DND-41 (cell line): ENCODE measurements around the gene CYP26C1.

ENCODE experiments used
- ATAC-seq: fragments of 200-7000 bp; cut with Tn5 transposase; 3 replicates; pipeline ENCODE4 v1.9.1; 2021; ENCODE audit warnings: low read depth; ENCODE audit not compliant: insufficient read depth
- DNase-seq: peaks from one replicate; pipeline ENCODE4 v3.0.0-alpha.2; 2020
- H2AFZ ChIP-seq: 2 replicates; pipeline ENCODE4 v1.6.0; 2012; ENCODE audit warnings: low read depth, low read length
- H3K27ac ChIP-seq: 2 replicates; pipeline ENCODE4 v1.5.1; 2012; ENCODE audit warnings: low read length, inconsistent platforms
- H3K27me3 ChIP-seq: fragments of 200-600 bp; sonication (generic); 2 replicates; pipeline ENCODE4 v1.6.0; 2012; ENCODE audit warnings: low read length, mild to moderate bottlenecking, inconsistent platforms; ENCODE audit not compliant: insufficient read depth, poor library complexity
- H3K36me3 ChIP-seq: 2 replicates; pipeline ENCODE4 v1.5.1; 2012; ENCODE audit warnings: low read length, inconsistent platforms; ENCODE audit not compliant: insufficient read depth
- H3K4me1 ChIP-seq: 2 replicates; pipeline ENCODE4 v1.5.1; 2012; ENCODE audit warnings: mild to moderate bottlenecking, low read length; ENCODE audit not compliant: insufficient read depth
- H3K4me2 ChIP-seq: 2 replicates; pipeline ENCODE4 v1.6.0; 2012; ENCODE audit warnings: mild to moderate bottlenecking, moderate library complexity, low read length, inconsistent platforms; ENCODE audit not compliant: insufficient read depth
- H3K4me3 ChIP-seq, 2 experiments: fragments of 200-600 bp in 1 of 2; shearing (Covaris generic) in 1 of 2; 2 replicates each; pipeline ENCODE4 v1.5.1; 2012 to 2016; ENCODE audit warnings: inconsistent platforms in 2 of 2, low read length in 2 of 2, mild to moderate bottlenecking in 2 of 2, low read depth in 1 of 2, moderate library complexity in 1 of 2
- H3K79me2 ChIP-seq: 2 replicates; pipeline ENCODE4 v1.6.0; 2012; ENCODE audit warnings: low read length, inconsistent platforms; ENCODE audit not compliant: insufficient read depth
- H3K9ac ChIP-seq: 2 replicates; pipeline ENCODE4 v1.6.0; 2012; ENCODE audit warnings: low read depth, mild to moderate bottlenecking, inconsistent platforms, low read length, moderate library complexity
- H3K9me3 ChIP-seq: 2 replicates; pipeline ENCODE4 v1.5.1; 2012; ENCODE audit warnings: low read length, moderate library complexity, mild to moderate bottlenecking, inconsistent platforms; ENCODE audit not compliant: insufficient read depth, severe bottlenecking
- H4K20me1 ChIP-seq: 2 replicates; pipeline ENCODE4 v1.6.0; 2012; ENCODE audit warnings: low read length; ENCODE audit not compliant: insufficient read depth
- CTCF ChIP-seq: IDR thresholded peaks from 2 replicates; pipeline ENCODE4 v1.5.1; 2012; ENCODE audit warnings: borderline replicate concordance, low read length, moderate library complexity, mild to moderate bottlenecking; ENCODE audit not compliant: poor library complexity, severe bottlenecking; ENCODE audit errors: extremely low read depth
- EZH2 ChIP-seq: IDR thresholded peaks from 3 replicates; pipeline ENCODE4 v1.6.1; 2012; ENCODE audit warnings: borderline replicate concordance, low read depth, mild to moderate bottlenecking, moderate library complexity, low read length, inconsistent platforms; ENCODE audit not compliant: severe bottlenecking

Gene CYP26C1

GRCh38 chr10:93026072-93026471 lies 34.5 kb upstream of the CYP26C1 start:
- no peaks in the 10 kb centered on the region for H4K20me1 ChIP-seq
- ATAC-seq: no peak
- TF ChIP-seq CTCF (no peak), EZH2 (no peak)
- H3K4me3 ChIP-seq: no peak overlapping the region
- H3K4me2 ChIP-seq: no peak overlapping the region
- H3K79me2 ChIP-seq: no peaks in the 10 kb centered on the region
- no peaks in the 10 kb centered on the region for H3K27me3 ChIP-seq
- H3K9ac ChIP-seq: no peak overlapping the region
- H3K36me3 ChIP-seq: peaks cover 8% of the 10 kb centered on the region; the same call in 1 of the 2 replicates
- H3K4me1 ChIP-seq: no peaks in the 10 kb centered on the region
- H3K27ac ChIP-seq: no peak overlapping the region
- DNase-seq: no peak
- H3K9me3 ChIP-seq: peaks cover 3% of the 10 kb centered on the region
- H2AFZ ChIP-seq: no peak overlapping the region

GRCh38 chr10:93027508-93027907 lies 33.1 kb upstream of the CYP26C1 start:
- TF ChIP-seq EZH2 (no peak), CTCF (no peak)

GRCh38 chr10:93028883-93029282 lies 31.7 kb upstream of the CYP26C1 start:
- ATAC-seq: no peak
- H3K79me2 ChIP-seq: no peaks in the 10 kb centered on the region
- H4K20me1 ChIP-seq: no peaks in the 10 kb centered on the region
- no peak overlapping the region for H3K9ac ChIP-seq
- H3K4me3 ChIP-seq: no peak overlapping the region
- no peak overlapping the region for H3K4me2 ChIP-seq
- H2AFZ ChIP-seq: no peak overlapping the region
- peaks cover 3% of the 10 kb centered on the region for H3K9me3 ChIP-seq
- no peak overlapping the region for H3K27ac ChIP-seq
- H3K4me1 ChIP-seq: no peaks in the 10 kb centered on the region
- peaks cover 8% of the 10 kb centered on the region; the same call in 1 of the 2 replicates for H3K36me3 ChIP-seq
- DNase-seq: no peak
- H3K27me3 ChIP-seq: no peaks in the 10 kb centered on the region
- TF ChIP-seq CTCF: no peak
- no peak for TF ChIP-seq EZH2

More at GRCh38 chr10:93027508-93027907, 33.1 kb upstream of the CYP26C1 start:
- Histone ChIP-seq H3K9ac (no peak overlapping the region), H3K27me3 (no peaks in the 10 kb centered on the region), H3K4me3 (no peak overlapping the region), H3K27ac (no peak overlapping the region), H3K9me3 (peaks cover 3% of the 10 kb centered on the region), H2AFZ (no peak overlapping the region), H3K4me1 (no peaks in the 10 kb centered on the region), H3K4me2 (no peak overlapping the region), H4K20me1 (no peaks in the 10 kb centered on the region), H3K36me3 (peaks cover 8% of the 10 kb centered on the region; the same call in 1 of the 2 replicates), H3K79me2 (no peaks in the 10 kb centered on the region)
- DNase-seq (no peak), ATAC-seq (no peak)

- Histone ChIP-seq H3K9ac (no peak overlapping the region), H4K20me1 (no peaks in the 10 kb centered on the region), H3K4me1 (no peaks in the 10 kb centered on the region), H3K4me2 (no peak overlapping the region), H3K27ac (no peak overlapping the region), H3K9me3 (peaks cover 3% of the 10 kb centered on the region), H3K4me3 (no peak overlapping the region), H2AFZ (no peak overlapping the region), H3K79me2 (no peaks in the 10 kb centered on the region), H3K27me3 (no peaks in the 10 kb centered on the region), H3K36me3 (peaks cover 8% of the 10 kb centered on the region; the same call in 1 of the 2 replicates)
- ATAC-seq: no peak
- TF ChIP-seq CTCF (no peak), EZH2 (no peak)
- DNase-seq: no peak
Measured at GRCh38 chr10:93030409-93030808, 30.2 kb upstream of the CYP26C1 start.
